ENCODE results near the gene OLFM3. TPM values are rescaled to one million over a fixed set of nuclear protein-coding genes. Genes with fewer than 3 reads are reported as not detected.

Gene OLFM3
- total and polyA plus RNA-seq, 10 of the 15 experiments (the other 5 are each of a cell fraction or from before 2014, with no cell fraction given): 0.09 to 0.33 TPM; not detected in 8

DNA sequence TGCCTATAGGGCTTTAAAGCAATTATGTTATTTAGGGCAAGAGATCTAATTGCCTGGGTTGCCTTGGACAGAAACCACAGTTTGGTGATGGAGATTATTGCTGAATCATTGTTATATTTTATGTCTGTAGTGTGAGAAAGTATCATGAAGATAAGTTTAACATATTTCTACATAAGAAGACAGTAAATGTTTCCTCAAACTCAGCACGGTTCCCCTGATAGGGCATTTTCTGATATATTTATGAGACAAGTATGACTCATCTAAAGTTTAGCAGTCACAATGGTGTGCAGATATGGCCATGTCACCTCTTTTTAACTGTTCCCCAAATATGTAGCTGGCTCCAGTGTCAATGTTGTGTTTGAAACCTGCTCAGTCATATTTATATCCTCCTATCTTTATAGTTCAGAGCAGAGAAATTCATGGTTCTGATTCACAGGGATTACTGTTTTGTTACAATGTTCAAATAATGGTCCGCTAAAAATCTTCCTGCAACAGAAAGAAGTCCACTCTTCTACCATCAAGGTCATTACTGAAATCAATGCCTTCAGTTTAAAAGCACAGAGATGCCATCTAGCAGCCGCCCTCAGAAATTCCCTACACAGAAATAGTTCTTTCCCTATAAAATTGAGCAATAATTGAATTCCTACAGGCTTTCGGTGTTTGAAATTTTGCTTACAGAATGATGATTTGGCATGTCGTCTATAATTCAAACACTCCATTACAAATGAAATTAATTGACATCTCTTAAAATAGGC, 3.7 kb downstream of the OLFM3 start:
- Histone ChIP-seq H2AFZ (ENCODE audit: control insufficient read depth, low read depth, low read length) (no peak overlapping the region), H3K4me3 (no peak overlapping the region), H3K4me2 (ENCODE audit: control insufficient read depth, insufficient read depth) (no peak overlapping the region), H3K27ac (ENCODE audit: control insufficient read depth, insufficient read depth) (no peak overlapping the region), H3K4me1 (ENCODE audit: control insufficient read depth, insufficient read depth, low read length) (no peaks in the 10 kb centered on the region), H3K36me3 (ENCODE audit: control insufficient read depth in 2 of 2, insufficient read depth in 2 of 2, low read length in 1 of 2) (no peaks in the 10 kb centered on the region), H3K27me3 (replicated peaks in 1 of 2; ENCODE audit: control insufficient read depth in 2 of 2, insufficient read depth in 2 of 2, low read length in 1 of 2) (no peaks in the 10 kb centered on the region; a peak in 1 of 4 replicates), H3K79me2 (ENCODE audit: control insufficient read depth, insufficient read depth, low read length) (no peaks in the 10 kb centered on the region), H3K9ac (ENCODE audit: control insufficient read depth, insufficient read depth, low read length) (no peak overlapping the region), H3K9me3 (replicated peaks; ENCODE audit: control insufficient read depth, insufficient read depth, low read length) (no peaks in the 10 kb centered on the region), H4K20me1 (ENCODE audit: control insufficient read depth, insufficient read depth) (no peaks in the 10 kb centered on the region)
- DNase-seq (ENCODE audit: low read depth, low spot score) (no peak), FAIRE-seq (no peak), ATAC-seq (no peak)
- no TSS peak for BruUV-seq (replicated peaks)
- 31% methylated on average over 5 of the region's 5 CpGs for WGBS (ENCODE audit: insufficient coverage, insufficient replicate concordance, low lambda C conversion rate, missing lambda C conversion rate)
- RAD21 ChIA-PET (ENCODE audit: unreplicated experiment): interaction anchor here (0.9 kb wide), 1 partner anchor 435 kb away, joined by 3 read pairs; no protein-coding TSS in a partner anchor
- intact Hi-C loops (cut with micrococcal nuclease; ENCODE audit: unreplicated experiment): no loop called here
- in situ Hi-C loops (cut with MboI): no loop called here
- CTCF ChIA-PET: interaction anchor here (0.7 to 2.0 kb wide), 2 partner anchors 11 to 518 kb away, joined by 4 to 5 read pairs; no protein-coding TSS in a partner anchor
- SMC1A ChIA-PET (ENCODE audit: uncharacterized antibody, unreplicated experiment): no interaction called here
- POLR2A ChIA-PET: no interaction called here
- no peak for TF ChIP-seq MXI1 (IDR thresholded peaks at IDR 0.05; ENCODE audit: low read depth, low read length)
- TF ChIP-seq NR2F1 (conservative IDR thresholded peaks at IDR 0.05): no peak
- TF ChIP-seq, protein P1, sequence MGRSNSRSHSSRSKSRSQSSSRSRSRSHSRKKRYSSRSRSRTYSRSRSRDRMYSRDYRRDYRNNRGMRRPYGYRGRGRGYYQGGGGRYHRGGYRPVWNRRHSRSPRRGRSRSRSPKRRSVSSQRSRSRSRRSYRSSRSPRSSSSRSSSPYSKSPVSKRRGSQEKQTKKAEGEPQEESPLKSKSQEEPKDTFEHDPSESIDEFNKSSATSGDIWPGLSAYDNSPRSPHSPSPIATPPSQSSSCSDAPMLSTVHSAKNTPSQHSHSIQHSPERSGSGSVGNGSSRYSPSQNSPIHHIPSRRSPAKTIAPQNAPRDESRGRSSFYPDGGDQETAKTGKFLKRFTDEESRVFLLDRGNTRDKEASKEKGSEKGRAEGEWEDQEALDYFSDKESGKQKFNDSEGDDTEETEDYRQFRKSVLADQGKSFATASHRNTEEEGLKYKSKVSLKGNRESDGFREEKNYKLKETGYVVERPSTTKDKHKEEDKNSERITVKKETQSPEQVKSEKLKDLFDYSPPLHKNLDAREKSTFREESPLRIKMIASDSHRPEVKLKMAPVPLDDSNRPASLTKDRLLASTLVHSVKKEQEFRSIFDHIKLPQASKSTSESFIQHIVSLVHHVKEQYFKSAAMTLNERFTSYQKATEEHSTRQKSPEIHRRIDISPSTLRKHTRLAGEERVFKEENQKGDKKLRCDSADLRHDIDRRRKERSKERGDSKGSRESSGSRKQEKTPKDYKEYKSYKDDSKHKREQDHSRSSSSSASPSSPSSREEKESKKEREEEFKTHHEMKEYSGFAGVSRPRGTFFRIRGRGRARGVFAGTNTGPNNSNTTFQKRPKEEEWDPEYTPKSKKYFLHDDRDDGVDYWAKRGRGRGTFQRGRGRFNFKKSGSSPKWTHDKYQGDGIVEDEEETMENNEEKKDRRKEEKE (IDR thresholded peaks at IDR 0.05): no peak
- no peak for TF ChIP-seq ZNF24 (IDR thresholded peaks at IDR 0.05)
- no peak for TF ChIP-seq SMARCA5 (IDR thresholded peaks at IDR 0.05)
- TF ChIP-seq CEBPZ (IDR thresholded peaks at IDR 0.05; ENCODE audit: low read depth, low read length): no peak
- TF ChIP-seq SRF (IDR thresholded peaks at IDR 0.05; ENCODE audit: low read depth in 2 of 2, low read length in 2 of 2): no peak
- no peak for TF ChIP-seq RELB (IDR thresholded peaks at IDR 0.05; ENCODE audit: low read depth)
- no peak for TF ChIP-seq SMAD5 (IDR thresholded peaks at IDR 0.05; ENCODE audit: low read depth)
- TF ChIP-seq GATAD2B (conservative IDR thresholded peaks at IDR 0.05; ENCODE audit: low read depth): no peak
- no peak for TF ChIP-seq YY1 (IDR thresholded peaks at IDR 0.05; ENCODE audit: low read depth, low read length)
- no peak for TF ChIP-seq PML (IDR thresholded peaks at IDR 0.05; ENCODE audit: low read length)
- no peak for TF ChIP-seq TCF12 (IDR thresholded peaks at IDR 0.05; ENCODE audit: low read depth, low read length)
- TF ChIP-seq JUNB (IDR thresholded peaks at IDR 0.05): no peak
- TF ChIP-seq, protein P2, sequence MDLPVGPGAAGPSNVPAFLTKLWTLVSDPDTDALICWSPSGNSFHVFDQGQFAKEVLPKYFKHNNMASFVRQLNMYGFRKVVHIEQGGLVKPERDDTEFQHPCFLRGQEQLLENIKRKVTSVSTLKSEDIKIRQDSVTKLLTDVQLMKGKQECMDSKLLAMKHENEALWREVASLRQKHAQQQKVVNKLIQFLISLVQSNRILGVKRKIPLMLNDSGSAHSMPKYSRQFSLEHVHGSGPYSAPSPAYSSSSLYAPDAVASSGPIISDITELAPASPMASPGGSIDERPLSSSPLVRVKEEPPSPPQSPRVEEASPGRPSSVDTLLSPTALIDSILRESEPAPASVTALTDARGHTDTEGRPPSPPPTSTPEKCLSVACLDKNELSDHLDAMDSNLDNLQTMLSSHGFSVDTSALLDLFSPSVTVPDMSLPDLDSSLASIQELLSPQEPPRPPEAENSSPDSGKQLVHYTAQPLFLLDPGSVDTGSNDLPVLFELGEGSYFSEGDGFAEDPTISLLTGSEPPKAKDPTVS (IDR thresholded peaks at IDR 0.05; ENCODE audit: low read depth, low read length): no peak
- no peak for TF ChIP-seq RAD51 (IDR thresholded peaks at IDR 0.05)

Data from GM12878 (cell line).